Prostate gland (tissue), 2 donors: ENCODE results near the gene TGFBR3. TPM values are rescaled to one million over a fixed set of nuclear protein-coding genes. Genes with fewer than 3 reads are reported as not detected.
A peak's percentile ranks its signal among the peaks of the same experiment; 100 is the strongest.

Experiments
- DNase-seq: peaks from one replicate; pipeline ENCODE4 v3.0.0-alpha.2; 2019; ENCODE audit warnings: low spot score
- H3K27ac ChIP-seq, 2 donors: fragments of 200-600 bp; sonication (generic); 2 replicates each; pipeline ENCODE4 v1.5.1; 2017 to 2019
- H3K27me3 ChIP-seq: fragments of 200-600 bp; sonication (generic); replicated peaks from 2 replicates; pipeline ENCODE4 v1.5.1; 2019; ENCODE audit not compliant: insufficient read depth
- H3K36me3 ChIP-seq, 2 donors: fragments of 200-600 bp; sonication (generic); 1 replicate in 1 of 2; 2 replicates in 1 of 2; pipeline versions ENCODE4 v1.5.1 to v1.8.1; 2017 to 2019
- H3K4me1 ChIP-seq: fragments of 200-600 bp; sonication (generic); replicated peaks from 2 replicates; pipeline ENCODE4 v1.5.1; 2019
- H3K4me3 ChIP-seq, 2 donors: fragments of 200-600 bp; sonication (generic); 2 replicates each; pipeline ENCODE4 v1.5.1; 2017 to 2019
- H3K9me3 ChIP-seq: fragments of 200-600 bp; sonication (generic); 2 replicates; pipeline ENCODE4 v1.5.1; 2017
- POLR2A ChIP-seq: fragments of 450-650 bp; IDR thresholded peaks from one replicate; pipeline ENCODE4 v1.6.1; 2016; ENCODE audit warnings: antibody characterized with exemption, mild to moderate bottlenecking
- POLR2AphosphoS5 ChIP-seq: sonication (generic); formaldehyde crosslinking; IDR thresholded peaks from one replicate; pipeline ENCODE4 v1.6.1; 2017; ENCODE audit warnings: antibody characterized with exemption
- WGBS: methylation state at CpG from one replicate; pipeline ENCODE4 v1.1.5; 2018; 5-methylcytosine and 5-hydroxymethylcytosine counted together
- intact Hi-C: fragments of 100-400 bp; cut with DNase I; formaldehyde crosslinking; loops from one replicate; pipeline ENCODE4 v1.14.2; 2022
- total RNA-seq, 2 donors: library from RNA; depleted of rRNA; stranded (reverse); fragments of >200 nt; gene quantifications; one replicate each; pipeline ENCODE4 v1.1.0, GENCODE V29; 2016
- TF ChIP-seq, protein P1 (sequence below), 4 experiments: fragments of 200-600 bp in 2 of 4; fragments of 450-650 bp in 2 of 4; sonication (generic) in 2 of 4; IDR thresholded peaks; 1 replicate in 3 of 4; 2 replicates in 1 of 4; pipeline ENCODE4 v1.5.1; 2016 to 2019; ENCODE audit warnings: antibody characterized with exemption in 4 of 4, mild to moderate bottlenecking in 2 of 4, moderate library complexity in 2 of 4

TGFBR3 gene
- total RNA-seq, 2 donors from 2014 or later: 26.4 to 51.7 TPM

DNA sequence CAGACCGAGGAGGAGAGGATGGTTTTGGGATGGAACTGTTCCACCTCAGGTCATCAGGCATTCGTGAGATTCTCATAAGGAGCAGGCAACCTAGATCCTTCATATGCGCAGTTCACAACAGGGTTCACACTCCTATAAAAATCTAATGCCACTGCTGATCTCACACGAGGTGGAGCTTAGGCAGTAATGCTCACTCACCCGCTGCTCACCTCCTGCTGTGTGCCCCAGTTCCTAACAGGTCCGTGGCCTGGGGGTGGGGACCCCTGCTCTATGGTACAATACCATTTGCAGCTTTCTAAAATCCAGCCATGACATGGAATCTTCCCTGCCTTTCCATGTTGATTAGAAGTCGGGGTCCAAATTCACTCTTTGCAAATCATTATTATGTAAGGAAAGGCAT lies 72.1 kb downstream of the TGFBR3 start:
- DNase-seq: no peak
- 92% methylated on average over 7 of the region's 7 CpGs for WGBS
- H3K27me3 ChIP-seq: no peaks in the 10 kb centered on the region
- no peak overlapping the region for H3K4me3 ChIP-seq
- H3K27ac ChIP-seq: peak overlapping the region in 1 of 2 donors; percentile 6
- H3K36me3 ChIP-seq: no peaks in the 10 kb centered on the region
- H3K9me3 ChIP-seq: no peaks in the 10 kb centered on the region
- H3K4me1 ChIP-seq: no peaks in the 10 kb centered on the region
- TF ChIP-seq POLR2AphosphoS5: no peak
- no peak for TF ChIP-seq POLR2A
- TF ChIP-seq, protein P1, sequence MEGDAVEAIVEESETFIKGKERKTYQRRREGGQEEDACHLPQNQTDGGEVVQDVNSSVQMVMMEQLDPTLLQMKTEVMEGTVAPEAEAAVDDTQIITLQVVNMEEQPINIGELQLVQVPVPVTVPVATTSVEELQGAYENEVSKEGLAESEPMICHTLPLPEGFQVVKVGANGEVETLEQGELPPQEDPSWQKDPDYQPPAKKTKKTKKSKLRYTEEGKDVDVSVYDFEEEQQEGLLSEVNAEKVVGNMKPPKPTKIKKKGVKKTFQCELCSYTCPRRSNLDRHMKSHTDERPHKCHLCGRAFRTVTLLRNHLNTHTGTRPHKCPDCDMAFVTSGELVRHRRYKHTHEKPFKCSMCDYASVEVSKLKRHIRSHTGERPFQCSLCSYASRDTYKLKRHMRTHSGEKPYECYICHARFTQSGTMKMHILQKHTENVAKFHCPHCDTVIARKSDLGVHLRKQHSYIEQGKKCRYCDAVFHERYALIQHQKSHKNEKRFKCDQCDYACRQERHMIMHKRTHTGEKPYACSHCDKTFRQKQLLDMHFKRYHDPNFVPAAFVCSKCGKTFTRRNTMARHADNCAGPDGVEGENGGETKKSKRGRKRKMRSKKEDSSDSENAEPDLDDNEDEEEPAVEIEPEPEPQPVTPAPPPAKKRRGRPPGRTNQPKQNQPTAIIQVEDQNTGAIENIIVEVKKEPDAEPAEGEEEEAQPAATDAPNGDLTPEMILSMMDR (IDR thresholded peaks at IDR 0.05): no peak
- intact Hi-C loops: no loop called here

DNA sequence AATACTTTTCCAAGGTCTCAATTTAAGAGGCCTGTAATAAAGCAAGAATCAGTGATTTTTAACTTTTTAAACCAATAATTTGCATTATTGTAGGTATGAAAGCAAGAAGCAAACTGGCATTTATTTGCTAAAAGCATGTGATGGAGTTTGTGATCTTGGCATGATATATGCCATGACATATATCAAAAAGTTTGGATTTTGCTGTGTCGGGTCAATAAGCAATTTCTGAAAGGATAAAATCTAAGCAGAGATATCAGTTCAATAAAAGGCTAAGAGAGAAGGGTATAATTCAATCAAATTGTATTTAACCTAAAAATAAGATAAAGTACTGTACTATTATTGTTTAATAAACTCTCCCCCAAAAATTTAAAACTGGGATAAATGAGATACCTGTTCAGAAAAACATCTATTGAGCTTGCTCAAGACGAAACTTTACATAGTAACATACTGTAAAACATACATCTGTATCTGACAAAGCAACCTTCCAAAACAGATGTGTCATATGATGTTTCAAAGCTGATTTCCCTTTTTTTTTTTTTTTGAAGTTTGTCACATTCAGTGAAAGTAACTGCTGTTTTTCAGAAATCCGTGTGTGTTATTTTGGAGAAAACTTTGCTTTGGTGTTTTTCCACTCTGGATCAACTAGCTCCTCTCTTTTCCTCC lies 74.5 kb downstream of the TGFBR3 start:
- Histone ChIP-seq H3K9me3 (no peaks in the 10 kb centered on the region), H3K36me3 (no peaks in the 10 kb centered on the region), H3K4me1 (no peaks in the 10 kb centered on the region), H3K27me3 (no peaks in the 10 kb centered on the region), H3K4me3 (no peak overlapping the region), H3K27ac (no peak overlapping the region)
- intact Hi-C loops: no loop called here
- DNase-seq: no peak
- 65% methylated on average over 3 of the region's 3 CpGs for WGBS
- TF ChIP-seq, protein P1 (IDR thresholded peaks at IDR 0.05): no peak
- TF ChIP-seq POLR2A (no peak), POLR2AphosphoS5 (no peak)

DNA sequence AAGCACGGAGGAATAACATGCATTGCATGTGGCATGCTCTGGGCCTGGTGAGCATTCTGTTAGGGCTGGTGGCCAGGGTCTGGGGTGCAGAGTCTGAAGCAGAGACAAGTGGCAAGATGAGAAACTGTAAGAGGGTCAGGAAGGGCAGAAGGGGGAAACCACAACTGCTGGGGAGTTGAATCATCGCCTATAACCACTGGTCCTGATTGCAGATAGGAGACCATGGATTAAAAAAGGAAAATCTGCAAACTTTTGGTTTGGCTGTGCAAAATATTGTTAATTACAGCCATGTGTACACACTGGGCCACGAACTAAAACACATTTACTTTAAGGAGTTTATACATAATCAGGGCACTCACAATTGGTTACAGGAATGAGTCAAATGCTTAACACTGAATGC lies 76.6 kb downstream of the TGFBR3 start:
- Histone ChIP-seq H3K27me3 (no peaks in the 10 kb centered on the region), H3K4me1 (no peaks in the 10 kb centered on the region), H3K36me3 (no peaks in the 10 kb centered on the region), H3K4me3 (no peak overlapping the region), H3K9me3 (no peaks in the 10 kb centered on the region), H3K27ac (no peak overlapping the region)
- 70% methylated on average over 3 of the region's 3 CpGs for WGBS
- intact Hi-C loops: no loop called here
- DNase-seq: no peak
- no peak for TF ChIP-seq POLR2AphosphoS5
- no peak for TF ChIP-seq POLR2A
- TF ChIP-seq, protein P1 (IDR thresholded peaks at IDR 0.05): no peak

DNA sequence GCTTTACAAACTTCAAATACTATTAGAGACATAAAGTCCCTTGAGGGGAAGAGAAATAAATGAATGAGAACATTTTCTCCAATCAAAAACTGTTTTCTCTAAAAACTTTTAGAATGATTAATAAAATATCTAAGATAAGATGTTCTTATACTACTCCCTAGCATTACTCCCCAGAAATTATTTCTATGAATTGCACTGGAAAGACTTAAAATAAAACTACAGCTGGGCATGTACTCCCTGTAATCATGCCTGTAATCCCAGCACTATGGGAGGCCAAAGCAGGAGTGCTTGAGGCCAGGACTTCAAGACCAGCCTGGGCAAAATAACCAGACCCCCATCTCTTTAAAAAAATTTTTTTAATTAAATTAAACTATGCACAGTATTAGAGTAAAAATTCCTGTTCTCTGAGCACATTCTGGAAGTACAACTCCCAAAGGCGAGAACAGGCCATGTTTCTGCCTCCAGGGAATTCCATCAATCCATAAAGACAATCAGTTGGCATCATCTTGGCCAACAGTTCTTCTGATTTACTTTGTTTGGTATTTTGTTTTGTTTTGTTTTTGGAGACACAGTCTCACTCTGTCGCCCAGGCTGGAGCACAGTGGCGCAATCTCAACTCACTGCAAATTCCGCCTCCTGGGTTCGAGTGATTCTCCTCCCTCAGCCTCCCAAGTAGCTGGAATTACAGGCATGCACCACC lies 77.9 kb downstream of the TGFBR3 start:
- no peaks in the 10 kb centered on the region for H3K4me1 ChIP-seq
- H3K9me3 ChIP-seq: no peaks in the 10 kb centered on the region
- intact Hi-C loops: no loop called here
- no peak overlapping the region for H3K27ac ChIP-seq
- DNase-seq: no peak
- WGBS: 86% methylated on average over 5 of the region's 5 CpGs
- no peaks in the 10 kb centered on the region for H3K27me3 ChIP-seq
- H3K4me3 ChIP-seq: no peak overlapping the region
- no peaks in the 10 kb centered on the region for H3K36me3 ChIP-seq
- no peak for TF ChIP-seq POLR2AphosphoS5
- TF ChIP-seq POLR2A: no peak

DNA sequence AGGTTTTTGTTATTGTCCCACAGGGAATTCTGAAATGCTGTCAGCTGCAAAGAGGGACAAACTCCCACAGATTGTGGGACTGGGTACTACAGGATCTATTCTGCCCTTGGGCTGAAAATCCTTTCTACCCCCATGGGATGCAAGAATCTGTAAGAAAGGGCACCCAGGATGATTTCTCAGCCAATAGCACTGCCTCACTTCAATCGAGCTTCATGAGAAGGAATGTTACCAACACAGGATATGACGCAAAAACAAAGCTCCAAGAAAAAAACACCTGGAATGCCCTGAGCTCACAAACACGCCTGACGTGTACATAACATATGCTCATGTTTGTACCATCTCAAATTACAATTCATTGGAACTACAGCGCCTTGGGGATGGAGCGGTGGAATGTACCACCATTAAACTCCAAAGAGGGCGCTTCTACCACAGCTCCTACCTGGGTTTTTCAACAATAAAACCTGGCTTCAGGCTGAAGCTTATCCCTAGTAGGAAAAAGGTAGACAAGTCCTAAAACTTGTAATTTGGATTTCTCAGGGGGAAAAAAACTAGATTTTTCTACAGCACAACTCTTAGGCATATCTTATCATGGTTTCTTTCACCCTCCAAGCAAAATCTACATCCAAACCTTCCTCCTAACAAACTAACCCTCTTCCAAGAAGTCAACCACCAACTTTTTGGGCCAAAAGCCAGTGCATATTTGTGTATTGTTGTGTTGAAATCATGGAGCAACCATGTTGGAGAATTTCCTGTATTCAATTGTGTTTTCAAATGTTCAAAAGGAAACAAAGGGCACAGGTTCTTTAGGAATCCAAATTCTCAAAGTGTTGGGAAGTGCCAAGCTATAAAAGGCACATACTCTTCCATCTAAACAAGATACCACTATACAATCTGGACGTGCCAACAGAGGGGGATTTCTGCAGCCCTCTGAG lies 78.9 kb downstream of the TGFBR3 start:
- Histone ChIP-seq H3K4me1 (no peaks in the 10 kb centered on the region), H3K27me3 (no peaks in the 10 kb centered on the region), H3K27ac (no peak overlapping the region), H3K36me3 (no peaks in the 10 kb centered on the region), H3K9me3 (no peaks in the 10 kb centered on the region), H3K4me3 (no peak overlapping the region)
- 63% methylated on average over 8 of the region's 8 CpGs for WGBS
- TF ChIP-seq POLR2AphosphoS5: no peak
- TF ChIP-seq, protein P1 (IDR thresholded peaks at IDR 0.05): no peak
- no peak for TF ChIP-seq POLR2A
- intact Hi-C loops: no loop called here
- DNase-seq: no peak
